GM23248 (cell line): ENCODE measurements around the gene GTPBP10.

Experiments used
- EZH2 ChIP-seq: fragments of 200-600 bp; sonication (generic); IDR thresholded peaks from 2 replicates; pipeline ENCODE4 v1.6.1; 2018; ENCODE audit warnings: antibody characterized with exemption, mild to moderate bottlenecking; ENCODE audit not compliant: insufficient read depth, poor library complexity, severe bottlenecking
- EZH2phosphoT487 ChIP-seq: fragments of 200-600 bp; sonication (generic); IDR thresholded peaks from 2 replicates; pipeline ENCODE4 v1.6.1; 2018; ENCODE audit warnings: antibody characterized with exemption, moderate library complexity, mild to moderate bottlenecking, low read depth; ENCODE audit not compliant: insufficient read depth

DNA sequence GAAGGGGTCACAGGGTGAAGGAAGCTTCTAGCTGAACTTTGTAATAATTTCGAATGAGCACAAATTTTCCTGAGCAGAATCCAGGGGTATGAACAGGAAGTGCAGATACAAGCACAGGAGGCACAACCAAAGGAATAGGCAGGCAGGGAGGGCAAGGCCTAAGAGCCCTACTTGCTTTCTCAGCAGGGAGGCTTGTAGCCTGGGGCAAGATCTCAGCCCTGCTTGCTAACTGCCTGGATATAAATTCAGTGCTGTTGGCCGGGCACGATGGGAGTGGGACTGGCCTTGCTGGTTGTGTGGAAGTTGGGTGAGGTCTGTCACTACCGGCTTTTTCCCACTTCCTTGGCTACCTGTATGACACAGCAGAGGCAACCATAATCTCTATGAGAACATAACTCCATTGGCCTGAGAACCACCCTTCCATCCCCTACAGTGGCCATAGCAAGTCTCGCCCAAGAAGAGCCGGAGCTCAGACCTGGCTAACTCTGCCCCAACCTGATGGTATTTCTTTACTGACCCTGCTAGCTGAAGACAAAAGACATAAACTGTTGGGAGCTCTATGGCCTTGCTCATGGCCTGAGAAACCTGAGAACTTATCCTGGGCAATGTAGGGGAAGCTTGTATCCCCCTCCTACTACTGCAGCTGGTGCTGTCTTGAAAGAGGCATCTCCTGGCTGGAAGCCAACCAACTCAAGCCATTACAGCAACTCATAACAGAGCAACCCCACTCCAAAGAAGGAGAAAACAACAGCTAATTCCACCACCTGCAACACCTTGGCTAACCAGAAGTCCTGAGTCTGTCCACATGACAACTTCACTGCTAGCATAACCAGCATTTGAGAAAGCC lies 84.3 kb downstream of the GTPBP10 start:
- TF ChIP-seq EZH2phosphoT487 (no peak), EZH2 (no peak)
